ENCODE data around the gene DNAJB11.

DNA sequence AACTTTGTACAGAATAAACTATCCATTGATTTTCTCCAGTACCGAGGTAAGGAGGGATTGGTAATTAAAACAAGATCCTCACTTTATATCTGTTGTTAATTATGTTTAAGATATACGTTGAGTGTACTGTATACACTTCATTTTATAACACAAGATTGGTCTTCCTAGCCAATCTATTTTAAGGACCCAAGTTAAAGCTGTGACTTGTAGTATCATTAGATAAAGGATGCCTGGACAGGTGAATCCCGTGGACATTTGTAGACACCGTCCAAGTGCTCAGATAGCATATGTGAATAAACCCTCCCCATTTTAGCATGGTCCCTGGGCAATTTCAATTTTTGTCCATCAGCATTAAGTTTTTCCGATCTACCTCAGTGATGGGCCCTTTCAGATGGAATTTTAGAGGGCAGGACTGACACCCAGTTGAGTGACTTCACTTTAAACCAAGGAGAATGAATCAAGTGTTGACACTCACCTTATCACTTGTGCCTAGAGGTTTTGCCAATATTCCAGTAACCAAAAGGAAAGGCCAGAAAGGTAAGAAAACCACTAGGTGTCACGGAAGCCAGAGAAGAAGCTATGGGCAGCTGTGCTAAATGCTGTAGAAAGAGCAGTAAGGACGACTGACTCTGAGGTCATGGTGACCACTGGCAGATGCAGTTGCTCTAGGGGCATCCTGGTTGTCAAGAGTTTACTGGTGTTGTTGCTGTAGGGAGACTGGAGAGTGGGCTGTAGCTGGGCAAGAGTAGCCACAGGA, 51.6 kb downstream of the DNAJB11 start:
- TF ChIP-seq, protein P1, sequence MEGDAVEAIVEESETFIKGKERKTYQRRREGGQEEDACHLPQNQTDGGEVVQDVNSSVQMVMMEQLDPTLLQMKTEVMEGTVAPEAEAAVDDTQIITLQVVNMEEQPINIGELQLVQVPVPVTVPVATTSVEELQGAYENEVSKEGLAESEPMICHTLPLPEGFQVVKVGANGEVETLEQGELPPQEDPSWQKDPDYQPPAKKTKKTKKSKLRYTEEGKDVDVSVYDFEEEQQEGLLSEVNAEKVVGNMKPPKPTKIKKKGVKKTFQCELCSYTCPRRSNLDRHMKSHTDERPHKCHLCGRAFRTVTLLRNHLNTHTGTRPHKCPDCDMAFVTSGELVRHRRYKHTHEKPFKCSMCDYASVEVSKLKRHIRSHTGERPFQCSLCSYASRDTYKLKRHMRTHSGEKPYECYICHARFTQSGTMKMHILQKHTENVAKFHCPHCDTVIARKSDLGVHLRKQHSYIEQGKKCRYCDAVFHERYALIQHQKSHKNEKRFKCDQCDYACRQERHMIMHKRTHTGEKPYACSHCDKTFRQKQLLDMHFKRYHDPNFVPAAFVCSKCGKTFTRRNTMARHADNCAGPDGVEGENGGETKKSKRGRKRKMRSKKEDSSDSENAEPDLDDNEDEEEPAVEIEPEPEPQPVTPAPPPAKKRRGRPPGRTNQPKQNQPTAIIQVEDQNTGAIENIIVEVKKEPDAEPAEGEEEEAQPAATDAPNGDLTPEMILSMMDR (IDR thresholded peaks at IDR 0.05), result no peak
- TF ChIP-seq ZFX (IDR thresholded peaks at IDR 0.05; ENCODE audit: borderline replicate concordance), result no peak
